ENCODE data around the gene YARS1.

The YARS1 gene

GRCh38 chr1:32810358-32810757 is 6.8 kb downstream of the YARS1 start:
- Histone ChIP-seq H3K36me3 (ENCODE audit: control insufficient read depth, low read length) (peaks cover 97% of the 10 kb centered on the region), H3K9me2 (replicated peaks; ENCODE audit: control insufficient read depth, low read length) (no peaks in the 10 kb centered on the region), H3K9me3 (ENCODE audit: control insufficient read depth, insufficient read depth, low read length) (no peaks in the 10 kb centered on the region), H4K20me1 (ENCODE audit: control insufficient read depth, insufficient read depth, low read depth, low read length) (peaks cover 9% of the 10 kb centered on the region; the same call in 1 of the 2 replicates), H3K4me2 (ENCODE audit: low read length) (no peak overlapping the region), H3K4me1 (ENCODE audit: control insufficient read depth, low read length) (peaks cover 15% of the 10 kb centered on the region), H3K79me2 (ENCODE audit: control insufficient read depth, low read length) (peaks cover 93% of the 10 kb centered on the region), H3F3A (ENCODE audit: control insufficient read depth, insufficient read depth) (0 out of 2 replicates have a peak, but pooled peaks cover 4% of the 10 kb centered on the region), H3K4me3 (ENCODE audit: low read length) (no peak overlapping the region), H3K27ac (ENCODE audit: low read depth, low read length) (no peak overlapping the region), H3K27me3 (ENCODE audit: control insufficient read depth, low read length) (no peaks in the 10 kb centered on the region)
- no peak for TF ChIP-seq EZH2phosphoT487 (IDR thresholded peaks at IDR 0.05; ENCODE audit: borderline replicate concordance, low read length)
- TF ChIP-seq, protein P1, sequence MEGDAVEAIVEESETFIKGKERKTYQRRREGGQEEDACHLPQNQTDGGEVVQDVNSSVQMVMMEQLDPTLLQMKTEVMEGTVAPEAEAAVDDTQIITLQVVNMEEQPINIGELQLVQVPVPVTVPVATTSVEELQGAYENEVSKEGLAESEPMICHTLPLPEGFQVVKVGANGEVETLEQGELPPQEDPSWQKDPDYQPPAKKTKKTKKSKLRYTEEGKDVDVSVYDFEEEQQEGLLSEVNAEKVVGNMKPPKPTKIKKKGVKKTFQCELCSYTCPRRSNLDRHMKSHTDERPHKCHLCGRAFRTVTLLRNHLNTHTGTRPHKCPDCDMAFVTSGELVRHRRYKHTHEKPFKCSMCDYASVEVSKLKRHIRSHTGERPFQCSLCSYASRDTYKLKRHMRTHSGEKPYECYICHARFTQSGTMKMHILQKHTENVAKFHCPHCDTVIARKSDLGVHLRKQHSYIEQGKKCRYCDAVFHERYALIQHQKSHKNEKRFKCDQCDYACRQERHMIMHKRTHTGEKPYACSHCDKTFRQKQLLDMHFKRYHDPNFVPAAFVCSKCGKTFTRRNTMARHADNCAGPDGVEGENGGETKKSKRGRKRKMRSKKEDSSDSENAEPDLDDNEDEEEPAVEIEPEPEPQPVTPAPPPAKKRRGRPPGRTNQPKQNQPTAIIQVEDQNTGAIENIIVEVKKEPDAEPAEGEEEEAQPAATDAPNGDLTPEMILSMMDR (IDR thresholded peaks at IDR 0.05; ENCODE audit: low read depth, low read length, poor library complexity, severe bottlenecking) = no peak

GRCh38 chr1:32808580-32808979 is 8.6 kb downstream of the YARS1 start:
- Histone ChIP-seq H3K4me3 (ENCODE audit: low read length) (no peak overlapping the region), H3K36me3 (ENCODE audit: control insufficient read depth, low read length) (peaks cover 82% of the 10 kb centered on the region), H3K27me3 (ENCODE audit: control insufficient read depth, low read length) (no peaks in the 10 kb centered on the region), H3K79me2 (ENCODE audit: control insufficient read depth, low read length) (peaks cover 78% of the 10 kb centered on the region), H3K9me3 (ENCODE audit: control insufficient read depth, insufficient read depth, low read length) (no peaks in the 10 kb centered on the region), H4K20me1 (ENCODE audit: control insufficient read depth, insufficient read depth, low read depth, low read length) (peaks cover 8% of the 10 kb centered on the region; the same call in 1 of the 2 replicates), H3K27ac (ENCODE audit: low read depth, low read length) (no peak overlapping the region), H3F3A (ENCODE audit: control insufficient read depth, insufficient read depth) (0 out of 2 replicates have a peak, but pooled peaks cover 4% of the 10 kb centered on the region), H3K4me1 (ENCODE audit: control insufficient read depth, low read length) (no peaks in the 10 kb centered on the region), H3K9me2 (replicated peaks; ENCODE audit: control insufficient read depth, low read length) (no peaks in the 10 kb centered on the region), H3K4me2 (ENCODE audit: low read length) (no peak overlapping the region)
- no peak for TF ChIP-seq EZH2phosphoT487 (IDR thresholded peaks at IDR 0.05; ENCODE audit: borderline replicate concordance, low read length)
- TF ChIP-seq, protein P1 (IDR thresholded peaks at IDR 0.05; ENCODE audit: low read depth, low read length, poor library complexity, severe bottlenecking) = no peak

GRCh38 chr1:32806910-32807523 is 10.1 kb downstream of the YARS1 start:
- H3K4me1 ChIP-seq (ENCODE audit: control insufficient read depth, low read length) = no peaks in the 10 kb centered on the region
- no peaks in the 10 kb centered on the region for H3K27me3 ChIP-seq (ENCODE audit: control insufficient read depth, low read length)
- H3K4me3 ChIP-seq (ENCODE audit: low read length) = no peak overlapping the region
- 0 out of 2 replicates have a peak, but pooled peaks cover 4% of the 10 kb centered on the region for H3F3A ChIP-seq (ENCODE audit: control insufficient read depth, insufficient read depth)
- TF ChIP-seq, protein P1 (IDR thresholded peaks at IDR 0.05; ENCODE audit: low read depth, low read length, poor library complexity, severe bottlenecking) = no peak
- no peak for TF ChIP-seq EZH2phosphoT487 (IDR thresholded peaks at IDR 0.05; ENCODE audit: borderline replicate concordance, low read length)
- peaks cover 67% of the 10 kb centered on the region for H3K79me2 ChIP-seq (ENCODE audit: control insufficient read depth, low read length)
- H3K9me3 ChIP-seq (ENCODE audit: control insufficient read depth, insufficient read depth, low read length) = no peaks in the 10 kb centered on the region
- H3K27ac ChIP-seq (ENCODE audit: low read depth, low read length) = no peak overlapping the region
- H3K36me3 ChIP-seq (ENCODE audit: control insufficient read depth, low read length) = peaks cover 80% of the 10 kb centered on the region
- peaks cover 2% of the 10 kb centered on the region; the same call in 1 of the 2 replicates for H4K20me1 ChIP-seq (ENCODE audit: control insufficient read depth, insufficient read depth, low read depth, low read length)
- H3K4me2 ChIP-seq (ENCODE audit: low read length) = no peak overlapping the region
- H3K9me2 ChIP-seq (replicated peaks; ENCODE audit: control insufficient read depth, low read length) = no peaks in the 10 kb centered on the region
